Common myeloid progenitor, CD34-positive (primary cell): ENCODE measurements around the gene KCNJ15.

ENCODE experiments used
- CTCF ChIA-PET: fragments of 350-600 bp; sonication (Branson Sonifier 250); formaldehyde crosslinking; loops from one replicate; lab custom pipeline; 2021; ENCODE audit warnings: antibody characterized with exemption; lab: Charles Lee
- POLR2A ChIA-PET: fragments of 350-600 bp; sonication (Branson Sonifier 250); formaldehyde crosslinking; loops from one replicate; lab custom pipeline; 2021; ENCODE audit warnings: antibody characterized with exemption; lab: Charles Lee
- DNase-seq, 3 donors: peaks; one replicate each; pipeline versions ENCODE4 v3.0.0 to v3.0.0-alpha.2; 2013
- H3K27ac ChIP-seq, 2 experiments: 1 replicate in 1 of 2; 2 replicates in 1 of 2; pipeline ENCODE4 v1.7.0; 2013; ENCODE audit warnings: inconsistent platforms in 2 of 2, low read length in 2 of 2, mild to moderate bottlenecking in 2 of 2, low read depth in 1 of 2, moderate library complexity in 1 of 2; ENCODE audit not compliant: severe bottlenecking in 2 of 2, insufficient read depth in 1 of 2, poor library complexity in 1 of 2
- H3K27me3 ChIP-seq, 5 experiments: replicated peaks in 2 of 5; 1 replicate in 3 of 5; 2 replicates in 2 of 5; pipeline versions ENCODE4 v1.6.1 to v1.7.0; 2013; ENCODE audit warnings: low read length in 4 of 5, mild to moderate bottlenecking in 2 of 5, moderate library complexity in 2 of 5, inconsistent platforms in 1 of 5; ENCODE audit not compliant: insufficient read depth in 5 of 5, control insufficient read depth in 4 of 5
- H3K36me3 ChIP-seq, 4 experiments: 1 replicate in 2 of 4; 2 replicates in 2 of 4; pipeline versions ENCODE4 v1.6.1 to v1.7.0; 2013; ENCODE audit warnings: low read length in 3 of 4, control low read depth in 1 of 4, mild to moderate bottlenecking in 1 of 4; ENCODE audit not compliant: control insufficient read depth in 4 of 4, insufficient read depth in 4 of 4
- H3K4me1 ChIP-seq, 4 experiments: 1 replicate in 3 of 4; 2 replicates in 1 of 4; pipeline versions ENCODE4 v1.6.1 to v1.7.1; 2013; ENCODE audit warnings: low read length in 3 of 4, mild to moderate bottlenecking in 3 of 4, control low read depth in 1 of 4, inconsistent platforms in 1 of 4, moderate library complexity in 1 of 4; ENCODE audit not compliant: control insufficient read depth in 4 of 4, insufficient read depth in 4 of 4; ENCODE audit errors: control extremely low read depth in 1 of 4
- H3K4me3 ChIP-seq, 7 experiments: 1 replicate in 4 of 7; 2 replicates in 3 of 7; pipeline versions ENCODE4 v1.5.1 to v1.7.0; 2013; ENCODE audit warnings: mild to moderate bottlenecking in 7 of 7, low read length in 6 of 7, moderate library complexity in 6 of 7, inconsistent platforms in 2 of 7, low read depth in 2 of 7, control low read depth in 1 of 7; ENCODE audit not compliant: insufficient read depth in 4 of 7, control insufficient read depth in 1 of 7; ENCODE audit errors: extremely low read depth in 1 of 7
- H3K9me3 ChIP-seq, 5 experiments: 1 replicate in 4 of 5; 2 replicates in 1 of 5; pipeline versions ENCODE4 v1.6.1 to v1.7.1; 2013; ENCODE audit warnings: low read length in 4 of 5, mild to moderate bottlenecking in 2 of 5, inconsistent platforms in 1 of 5, low read depth in 1 of 5, moderate library complexity in 1 of 5; ENCODE audit not compliant: control insufficient read depth in 4 of 5, insufficient read depth in 2 of 5; ENCODE audit errors: control extremely low read depth in 1 of 5
- WGBS: methylation state at CpG from one replicate; pipeline ENCODE4 v1.1.5; 2013; ENCODE audit not compliant: insufficient coverage; 5-methylcytosine and 5-hydroxymethylcytosine counted together

Gene KCNJ15

DNA sequence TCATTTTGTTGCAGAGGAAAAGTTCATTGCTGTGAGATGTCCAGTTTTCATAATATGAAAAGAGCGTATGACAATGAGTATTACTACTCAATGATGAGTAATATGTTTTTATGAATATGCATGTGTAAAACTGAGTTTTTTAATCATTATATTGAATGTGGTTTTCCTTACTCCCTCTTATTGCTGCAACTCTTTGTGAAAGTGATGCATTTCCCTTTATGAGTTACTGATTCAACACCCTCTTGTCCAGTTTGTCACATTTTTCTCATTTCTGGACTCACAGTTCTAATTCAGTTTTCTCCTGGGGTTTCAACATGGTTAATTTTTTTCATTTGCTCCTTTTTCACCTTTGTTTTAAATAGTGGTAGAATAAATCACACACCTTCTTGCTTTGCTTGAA lies 35.2 kb upstream of the KCNJ15 start:
- no peaks in the 10 kb centered on the region for H3K36me3 ChIP-seq
- WGBS: no CpG with 5 or more reads among the region's 1 CpG
- H3K9me3 ChIP-seq: peaks cover 0 to 48% (median 29%) of the 10 kb centered on the region in 5 experiments
- POLR2A ChIA-PET: no interaction called here
- no peaks in the 10 kb centered on the region for H3K4me1 ChIP-seq
- no peaks in the 10 kb centered on the region for H3K27me3 ChIP-seq
- no peak overlapping the region for H3K4me3 ChIP-seq
- CTCF ChIA-PET: interaction anchor here (0.6 to 7.5 kb wide), 3 partner anchors 119 to 132 kb away, joined by 3 to 108 read pairs (median 3); no protein-coding TSS in a partner anchor
- H3K27ac ChIP-seq: no peak overlapping the region
- no peak for DNase-seq

DNA sequence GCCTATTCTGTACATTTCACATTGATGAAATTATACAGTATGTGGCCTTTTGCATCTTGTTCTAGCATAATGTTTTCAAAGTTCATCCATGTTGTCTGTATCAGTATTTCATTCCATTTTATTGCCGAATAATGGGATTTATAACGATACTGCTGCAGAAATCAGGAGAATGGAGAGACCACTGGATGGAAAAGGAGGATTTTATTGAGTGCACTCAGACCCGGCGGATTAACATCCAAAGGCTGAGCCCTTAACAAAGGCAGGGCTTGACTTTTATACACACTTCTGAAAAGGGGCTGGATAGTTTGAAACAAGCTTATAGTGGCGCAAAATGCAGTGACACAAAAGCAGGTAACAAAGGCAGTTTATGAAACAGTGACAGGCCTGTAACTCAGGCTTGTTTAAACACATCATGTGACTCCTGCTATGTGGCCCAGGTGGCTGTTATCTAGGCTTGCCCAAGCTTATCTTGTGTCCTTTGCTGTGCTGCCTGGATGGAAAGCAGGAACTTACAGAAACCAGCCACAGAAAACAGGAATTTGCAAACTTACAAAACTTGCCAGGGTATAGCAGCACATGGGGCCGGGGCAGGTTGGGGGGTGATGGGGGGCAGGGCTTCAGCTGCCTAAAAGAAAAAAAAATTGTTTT lies 32.8 kb upstream of the KCNJ15 start:
- 99% methylated on average over 5 of the region's 6 CpGs for WGBS
- peaks cover 0 to 72% (median 47%) of the 10 kb centered on the region in 5 experiments for H3K9me3 ChIP-seq
- no peaks in the 10 kb centered on the region for H3K36me3 ChIP-seq
- DNase-seq: peak; percentile 71 to 78 (median 74)
- ChIA-PET POLR2A (no interaction called here), CTCF (interaction anchor here (1.2 to 2.0 kb wide), 2 partner anchors 126 to 129 kb away, joined by 3 to 4 read pairs; no protein-coding TSS in a partner anchor)
- no peak overlapping the region for H3K4me3 ChIP-seq
- H3K27ac ChIP-seq: no peak overlapping the region
- H3K27me3 ChIP-seq: no peaks in the 10 kb centered on the region
- no peaks in the 10 kb centered on the region for H3K4me1 ChIP-seq

DNA sequence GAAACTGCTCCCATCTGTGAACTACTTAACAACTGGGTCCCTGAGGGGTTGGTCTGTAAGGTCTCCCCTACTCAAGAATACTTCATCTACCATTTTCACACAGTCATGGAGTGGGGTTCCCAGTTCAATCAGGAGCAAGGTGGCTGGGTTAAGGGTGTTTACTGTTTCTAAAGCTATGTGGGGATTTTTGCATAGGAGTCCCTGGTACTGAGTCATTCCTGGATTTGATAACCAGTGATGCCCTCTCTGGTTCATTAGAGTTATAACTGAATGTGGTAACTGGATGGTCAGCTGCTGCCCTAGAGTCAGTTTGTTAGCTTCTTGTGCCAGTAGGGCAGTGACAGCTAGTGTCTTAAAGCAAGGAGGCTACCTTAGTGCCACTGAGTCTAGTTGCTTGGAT lies 29.4 kb upstream of the KCNJ15 start:
- H3K9me3 ChIP-seq: peaks cover 9 to 86% (median 47%) of the 10 kb centered on the region in 5 experiments
- no peaks in the 10 kb centered on the region for H3K36me3 ChIP-seq
- CTCF ChIA-PET: interaction anchor here (1.7 to 2.4 kb wide), 4 partner anchors 8 to 125 kb away, joined by 5 to 7 read pairs (median 5); no protein-coding TSS in a partner anchor
- H3K27ac ChIP-seq: no peak overlapping the region
- POLR2A ChIA-PET: no interaction called here
- DNase-seq: no peak
- H3K4me3 ChIP-seq: no peak overlapping the region
- H3K4me1 ChIP-seq: no peaks in the 10 kb centered on the region
- no peaks in the 10 kb centered on the region for H3K27me3 ChIP-seq

DNA sequence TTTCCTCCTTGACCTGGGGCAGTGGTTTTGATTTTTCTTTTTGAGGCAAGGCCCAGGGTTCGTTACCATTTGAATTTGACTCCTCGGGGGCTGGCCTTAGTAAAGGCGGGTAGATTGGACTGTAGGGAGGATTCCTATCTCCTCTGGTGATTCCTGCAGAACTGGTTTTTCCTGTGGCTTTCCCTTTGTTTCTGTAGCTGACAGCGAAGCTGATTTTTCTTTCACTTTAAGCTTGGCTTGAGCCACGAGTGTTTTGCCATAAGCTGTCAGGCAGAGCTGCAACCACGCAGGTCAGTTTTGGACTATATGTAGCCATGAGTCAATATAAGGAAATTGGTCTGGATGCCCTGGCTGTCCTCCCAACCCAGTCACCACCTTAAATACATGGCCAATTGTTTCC lies 28.7 kb upstream of the KCNJ15 start:
- Histone ChIP-seq H3K4me1 (no peaks in the 10 kb centered on the region), H3K4me3 (no peak overlapping the region), H3K9me3 (peaks cover 11 to 84% (median 41%) of the 10 kb centered on the region in 5 experiments), H3K27me3 (no peaks in the 10 kb centered on the region), H3K27ac (no peak overlapping the region), H3K36me3 (no peaks in the 10 kb centered on the region)
- ChIA-PET POLR2A (no interaction called here), CTCF (interaction anchor here (1.1 to 2.4 kb wide), 3 partner anchors 9 to 124 kb away, joined by 3 to 7 read pairs (median 5); no protein-coding TSS in a partner anchor)
- 71% methylated on average over 4 of the region's 6 CpGs for WGBS
- DNase-seq: no peak

DNA sequence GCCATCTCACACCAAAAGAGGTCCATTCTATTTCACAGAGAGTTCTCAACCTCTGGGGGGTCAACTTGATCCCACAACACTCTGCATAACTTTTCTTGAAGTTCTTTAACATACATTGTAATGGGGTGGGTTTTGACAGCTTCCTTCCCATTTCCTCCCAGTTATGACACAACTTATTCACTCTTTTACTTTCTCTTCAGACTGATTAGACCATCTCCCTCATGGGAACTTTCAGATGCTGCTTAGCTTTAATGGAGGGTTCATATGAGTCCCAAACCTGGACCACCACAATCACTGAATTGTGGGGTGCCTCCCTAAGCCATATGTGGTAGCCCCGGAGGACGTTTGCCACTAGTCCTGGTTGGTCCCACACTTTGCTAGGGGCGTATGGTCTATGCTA lies 28.3 kb upstream of the KCNJ15 start:
- WGBS: 100% methylated on average over 3 of the region's 3 CpGs
- CTCF ChIA-PET: interaction anchor here (1.1 to 2.4 kb wide), 3 partner anchors 9 to 124 kb away, joined by 3 to 7 read pairs (median 5); no protein-coding TSS in a partner anchor
- peaks cover 11 to 80% (median 41%) of the 10 kb centered on the region in 5 experiments for H3K9me3 ChIP-seq
- H3K27ac ChIP-seq: no peak overlapping the region
- POLR2A ChIA-PET: no interaction called here
- no peak for DNase-seq
- H3K27me3 ChIP-seq: no peaks in the 10 kb centered on the region
- no peaks in the 10 kb centered on the region for H3K4me1 ChIP-seq
- no peaks in the 10 kb centered on the region for H3K36me3 ChIP-seq
- no peak overlapping the region for H3K4me3 ChIP-seq

DNA sequence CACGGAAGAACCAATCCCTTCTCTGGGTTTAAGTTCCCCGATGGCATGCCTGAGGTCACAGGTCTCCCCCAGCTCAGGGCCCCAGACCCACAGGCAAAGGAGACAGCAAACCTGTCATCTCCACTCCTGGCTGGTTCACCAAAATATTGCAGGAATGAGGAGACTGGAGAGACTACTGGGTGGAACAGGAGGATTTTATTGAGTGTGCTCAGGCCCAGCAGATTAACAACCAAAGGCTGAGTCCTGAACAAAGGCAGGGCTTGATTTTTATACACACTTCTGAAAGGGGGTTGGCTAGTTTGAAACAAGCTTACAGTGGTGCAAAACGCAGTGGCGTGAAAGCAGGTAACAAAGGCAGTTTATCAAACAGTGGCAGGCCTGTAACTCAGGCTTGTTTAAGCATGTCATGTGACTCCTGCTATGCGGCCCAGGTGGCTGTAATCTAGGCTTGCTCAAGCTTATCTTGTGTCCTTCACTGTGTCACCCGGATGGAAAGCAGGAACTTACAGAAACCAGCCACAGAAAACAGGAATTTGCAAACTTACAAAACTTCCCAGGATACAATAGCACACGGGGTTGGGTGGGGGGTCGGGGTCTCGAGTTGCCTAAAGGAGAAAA lies 27.4 kb upstream of the KCNJ15 start:
- Histone ChIP-seq H3K27ac (no peak overlapping the region), H3K9me3 (peaks cover 11 to 73% (median 36%) of the 10 kb centered on the region in 5 experiments), H3K4me3 (peak overlapping the region in 1 of 7 experiments; percentile 54), H3K4me1 (no peaks in the 10 kb centered on the region), H3K36me3 (no peaks in the 10 kb centered on the region), H3K27me3 (no peaks in the 10 kb centered on the region)
- 95% methylated on average over 8 of the region's 9 CpGs for WGBS
- ChIA-PET CTCF (interaction anchor here (1.1 to 2.4 kb wide), 3 partner anchors 10 to 123 kb away, joined by 3 to 7 read pairs (median 5); no protein-coding TSS in a partner anchor), POLR2A (interaction anchor here (0.6 kb wide), 1 partner anchor 938 kb away, joined by 3 read pairs; no protein-coding TSS in a partner anchor)
- DNase-seq: peak; percentile 24 to 37 (median 37)
